ENCODE measurements around the gene COL21A1.
"Not testable (repeated sequence)": the region's sequence is repeated elsewhere in the genome, so short reads cannot be mapped to it uniquely, and the experiment has no call there.

The COL21A1 gene

GRCh38 chr6:56043076-56043475 lies 204.3 kb downstream of the COL21A1 start:
- peak; percentile 35 for DNase-seq

GRCh38 chr6:56041591-56041990 lies 205.8 kb downstream of the COL21A1 start:
- no peak for DNase-seq

- DNase-seq, result no peak
These were observed 206.5 kb downstream of the COL21A1 start for GRCh38 chr6:56040889-56041301.

DNA sequence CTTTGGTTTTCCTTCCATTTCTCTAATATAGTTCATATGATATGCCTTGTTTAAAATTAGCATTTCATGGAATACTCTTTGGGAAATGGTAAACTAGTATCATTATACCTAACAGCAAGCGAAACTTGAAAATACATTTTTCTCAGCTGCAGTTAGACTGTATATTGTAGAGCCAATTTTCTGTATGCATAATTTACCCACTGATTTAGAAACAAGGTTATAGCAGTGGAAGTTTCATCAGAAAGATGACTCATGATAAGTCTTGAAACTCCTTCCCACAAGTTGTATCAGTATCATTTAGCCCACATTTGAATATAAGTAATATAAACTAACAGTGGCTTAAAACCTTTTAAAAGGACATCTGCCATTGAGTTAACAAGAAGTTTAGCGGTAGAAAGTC lies 207.2 kb downstream of the COL21A1 start:
- DNase-seq, result no peak

DNA sequence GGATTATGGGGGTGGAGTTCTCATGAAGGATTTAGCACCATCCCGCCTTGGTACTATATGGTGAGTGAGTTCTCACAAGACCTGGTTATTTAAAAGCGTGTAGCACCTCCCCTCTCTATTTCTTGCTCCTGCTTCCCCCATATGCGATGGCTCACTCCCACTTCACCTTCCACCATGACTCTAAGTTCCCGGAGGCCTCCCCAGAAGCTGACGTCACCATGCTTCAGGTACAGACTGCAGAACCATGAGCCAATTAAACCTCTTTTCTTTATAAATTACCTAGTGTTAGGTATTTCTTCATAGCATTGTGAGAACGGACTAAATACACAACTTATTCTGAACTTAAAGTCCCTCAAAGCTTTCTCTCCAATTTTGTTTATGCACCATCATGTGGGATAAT lies 208.6 kb downstream of the COL21A1 start:
- DNase-seq, result no peak

DNA sequence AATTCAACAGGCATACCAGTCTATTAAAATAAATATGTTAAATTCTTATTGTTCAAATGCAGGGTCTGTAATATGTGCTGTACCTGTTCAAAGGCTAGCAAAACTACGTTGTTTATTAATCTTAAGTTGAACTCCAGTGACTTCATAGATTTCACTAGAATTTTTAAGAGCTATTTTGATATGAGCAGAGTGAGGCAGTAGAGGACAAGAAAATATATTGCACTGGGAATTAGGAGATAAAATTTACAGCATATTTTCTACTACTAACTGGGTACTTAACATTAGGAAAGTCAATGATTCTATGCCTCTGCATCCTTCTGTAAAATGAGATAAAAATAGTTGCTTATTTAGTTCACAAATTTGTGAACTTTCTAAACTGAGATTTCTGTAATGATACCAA lies 209.8 kb downstream of the COL21A1 start:
- DNase-seq, result no peak

GRCh38 chr6:56036916-56037600 lies 210.3 kb downstream of the COL21A1 start:
- DNase-seq, result peak; percentile 79

- no peak for DNase-seq
These were observed 214.0 kb downstream of the COL21A1 start for GRCh38 chr6:56033401-56033800.

- no peak for DNase-seq
These were observed 214.6 kb downstream of the COL21A1 start for GRCh38 chr6:56032715-56033260.

DNA sequence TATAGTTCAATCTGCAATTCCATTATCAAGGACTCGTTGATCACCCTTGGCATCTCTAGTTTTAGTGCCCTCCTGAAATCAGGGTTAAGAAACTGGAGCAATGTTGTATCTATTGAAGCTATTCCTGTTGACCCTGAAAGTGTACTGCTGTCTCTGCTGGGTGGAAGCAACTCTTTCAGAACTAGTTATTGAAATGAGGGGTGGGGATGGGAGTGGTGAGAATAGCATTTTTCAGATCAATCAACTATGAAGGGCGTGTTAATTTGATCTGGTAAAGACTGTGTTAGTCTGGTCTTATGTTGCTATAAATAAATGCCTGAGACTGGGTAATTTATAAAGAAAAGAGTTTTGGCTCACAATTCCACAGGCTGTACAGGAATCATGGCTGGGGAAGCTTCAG lies 219.5 kb downstream of the COL21A1 start:
- DNase-seq, result no peak

GRCh38 chr6:56026455-56027180 lies 220.8 kb downstream of the COL21A1 start:
- peak; percentile 31 for DNase-seq

- DNase-seq, result no peak
These were observed 221.6 kb downstream of the COL21A1 start for GRCh38 chr6:56025795-56026194.

DNA sequence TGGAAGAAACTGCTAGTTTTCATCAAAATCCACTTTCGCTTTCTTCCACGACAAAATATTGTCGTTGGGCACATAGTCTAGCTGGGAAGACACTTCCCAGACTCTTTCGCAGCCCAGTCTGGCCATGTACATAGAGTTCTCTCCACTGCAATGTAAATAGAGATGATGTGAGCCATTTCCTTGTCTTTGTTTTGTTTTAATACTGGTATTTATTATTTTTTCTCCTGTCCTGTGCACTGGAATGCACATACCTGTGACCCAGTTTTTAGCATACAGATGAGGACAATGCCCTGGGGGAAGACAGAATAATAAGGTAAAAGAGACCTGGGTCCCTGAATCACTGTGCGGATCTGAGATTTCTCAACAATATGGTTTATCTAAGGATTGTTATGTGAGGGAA lies 222.4 kb downstream of the COL21A1 start:
- DNase-seq, result no peak

GRCh38 chr6:56023829-56024228 lies 223.6 kb downstream of the COL21A1 start:
- DNase-seq, result no peak

GRCh38 chr6:56022678-56023077 lies 224.7 kb downstream of the COL21A1 start:
- DNase-seq, result no peak

DNA sequence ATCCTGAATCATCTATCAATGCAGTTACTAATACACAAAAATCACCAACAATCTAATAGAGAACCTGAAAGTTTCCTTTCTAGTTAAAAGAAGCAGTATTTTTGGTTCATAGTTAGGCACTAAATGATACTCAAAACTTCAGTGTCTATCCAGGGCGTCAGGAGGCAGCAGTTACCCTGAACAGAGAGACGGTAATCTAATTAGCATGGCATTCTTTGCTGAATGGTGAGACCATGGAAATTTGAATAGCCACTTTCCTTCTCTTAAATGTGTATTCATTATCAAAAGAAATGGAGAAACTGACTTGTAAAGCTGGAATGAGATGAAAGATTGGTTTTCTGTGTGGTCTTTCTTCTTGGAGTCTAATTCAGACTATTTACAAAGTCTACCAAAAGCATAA lies 225.4 kb downstream of the COL21A1 start:
- DNase-seq, result no peak

GRCh38 chr6:56019973-56020372 lies 227.4 kb downstream of the COL21A1 start:
- DNase-seq, result no peak

DNA sequence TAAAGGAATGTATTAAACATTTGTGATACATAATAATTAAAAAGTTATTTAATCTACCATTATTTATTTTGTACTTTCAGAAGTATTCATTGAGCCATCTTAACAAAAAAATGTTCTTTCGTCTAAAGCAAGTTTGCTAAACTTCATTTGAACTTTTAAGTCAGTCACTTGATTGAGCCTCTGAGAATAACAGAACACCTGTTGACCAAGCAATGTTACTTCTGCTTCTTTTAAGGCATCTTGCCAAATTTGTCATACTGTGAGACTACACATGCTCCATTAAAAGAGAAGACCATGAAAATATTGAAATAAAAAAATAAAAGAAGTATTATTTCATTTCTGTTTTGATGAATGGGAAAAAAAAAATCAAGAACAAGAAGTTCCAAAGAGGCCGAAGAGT lies 230.2 kb downstream of the COL21A1 start:
- DNase-seq, result no peak

- not testable (repeated sequence) for DNase-seq
These were observed 233.3 kb downstream of the COL21A1 start for GRCh38 chr6:56014039-56014438.

GRCh38 chr6:56009636-56010035 lies 237.7 kb downstream of the COL21A1 start:
- no peak for DNase-seq
